BLaER1 treated with 17β-estradiol and CSF1 and Interleukin-3, amounts not matched to agents 10 nM and 100 nM (cell line): ENCODE data around the gene ASMT.

Experiments used
- H3K27ac ChIP-seq, 11 experiments: shearing (Covaris generic); formaldehyde crosslinking; 2 replicates each; pipeline ENCODE4 v1.8.1; 2022
- H3K27me3 ChIP-seq, 11 experiments: shearing (Covaris generic); formaldehyde crosslinking; 2 replicates each; pipeline ENCODE4 v1.8.1; 2022
- H3K36me3 ChIP-seq, 11 experiments: shearing (Covaris generic); formaldehyde crosslinking; 2 replicates each; pipeline ENCODE4 v1.8.1; 2022
- H3K4me1 ChIP-seq, 10 experiments: shearing (Covaris generic); formaldehyde crosslinking; 2 replicates each; pipeline ENCODE4 v1.8.1; 2022
- H3K4me2 ChIP-seq, 11 experiments: shearing (Covaris generic); formaldehyde crosslinking; 2 replicates each; pipeline ENCODE4 v1.8.1; 2022
- H3K4me3 ChIP-seq, 10 experiments: shearing (Covaris generic); formaldehyde crosslinking; 2 replicates each; pipeline ENCODE4 v1.8.1; 2022
- H3K9ac ChIP-seq, 11 experiments: shearing (Covaris generic); formaldehyde crosslinking; 2 replicates each; pipeline ENCODE4 v1.8.1; 2022
- H3K9me3 ChIP-seq, 11 experiments: shearing (Covaris generic); formaldehyde crosslinking; replicated peaks in 1 of 11; 2 replicates each; pipeline ENCODE4 v1.8.1; 2022
- H4K20me1 ChIP-seq, 11 experiments: shearing (Covaris generic); formaldehyde crosslinking; 2 replicates each; pipeline ENCODE4 v1.8.1; 2022
- Cebpa-rat ChIP-seq, 11 experiments: shearing (Covaris generic); IDR thresholded peaks; 2 replicates each; pipeline ENCODE4 v1.8.1; 2022

Gene ASMT

DNA sequence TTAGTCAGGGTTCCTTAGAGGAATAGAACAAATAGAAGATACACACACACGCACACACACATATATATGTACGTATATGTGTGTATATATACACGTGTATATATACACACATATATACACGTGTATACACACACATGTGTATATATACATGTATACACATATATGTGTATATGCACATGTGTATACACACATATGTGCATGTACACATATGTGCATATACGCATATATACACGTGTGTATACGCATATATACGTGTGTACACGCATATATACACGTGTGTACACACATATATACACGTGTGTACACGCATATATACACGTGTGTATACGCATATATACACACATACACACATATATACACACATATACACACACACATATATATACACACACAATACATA lies 41.5 kb downstream of the ASMT start:
- no peaks in the 10 kb centered on the region for H3K36me3 ChIP-seq
- peak overlapping the region in 1 of 11 experiments; percentile 77; a peak in 3 of 22 replicates for H3K27ac ChIP-seq
- H3K9me3 ChIP-seq: peaks cover 0 to 12% (median 0%) of the 10 kb centered on the region in 11 experiments; a peak in 3 of 22 replicates
- peaks cover 13 to 27% (median 20%) of the 10 kb centered on the region in 10 experiments for H3K4me1 ChIP-seq
- H3K4me3 ChIP-seq: no peak overlapping the region
- no peaks in the 10 kb centered on the region; a peak in 1 of 22 replicates for H4K20me1 ChIP-seq
- H3K27me3 ChIP-seq: no peaks in the 10 kb centered on the region
- H3K9ac ChIP-seq: no peak overlapping the region
- TF ChIP-seq Cebpa-rat (IDR thresholded peaks at IDR 0.05): no peak
- H3K4me2 ChIP-seq: no peak overlapping the region

GRCh38 chrX:1657367-1658070 lies 42.7 kb downstream of the ASMT start:
- peak overlapping the region in 8 of 11 experiments; percentile 6 to 77 (median 45); a peak in 12 of 22 replicates for H3K27ac ChIP-seq
- peak overlapping the region in 9 of 11 experiments; percentile 22 to 69 (median 51); a peak in 15 of 22 replicates for H3K9ac ChIP-seq
- peaks cover 19 to 35% (median 30%) of the 10 kb centered on the region in 10 experiments for H3K4me1 ChIP-seq
- H3K4me3 ChIP-seq: peak overlapping the region in 8 of 10 experiments; percentile 5 to 49 (median 24); a peak in 9 of 20 replicates
- TF ChIP-seq Cebpa-rat (IDR thresholded peaks at IDR 0.05): peak in 2 of 11 experiments; percentile 20 to 85; a peak in 2 of 22 replicates
- peaks cover 0 to 12% (median 0%) of the 10 kb centered on the region in 11 experiments; a peak in 3 of 22 replicates for H3K9me3 ChIP-seq
- peak overlapping the region; percentile 74 to 88 (median 84) for H3K4me2 ChIP-seq
- H4K20me1 ChIP-seq: no peaks in the 10 kb centered on the region; a peak in 1 of 22 replicates
- H3K36me3 ChIP-seq: no peaks in the 10 kb centered on the region
- no peaks in the 10 kb centered on the region for H3K27me3 ChIP-seq

DNA sequence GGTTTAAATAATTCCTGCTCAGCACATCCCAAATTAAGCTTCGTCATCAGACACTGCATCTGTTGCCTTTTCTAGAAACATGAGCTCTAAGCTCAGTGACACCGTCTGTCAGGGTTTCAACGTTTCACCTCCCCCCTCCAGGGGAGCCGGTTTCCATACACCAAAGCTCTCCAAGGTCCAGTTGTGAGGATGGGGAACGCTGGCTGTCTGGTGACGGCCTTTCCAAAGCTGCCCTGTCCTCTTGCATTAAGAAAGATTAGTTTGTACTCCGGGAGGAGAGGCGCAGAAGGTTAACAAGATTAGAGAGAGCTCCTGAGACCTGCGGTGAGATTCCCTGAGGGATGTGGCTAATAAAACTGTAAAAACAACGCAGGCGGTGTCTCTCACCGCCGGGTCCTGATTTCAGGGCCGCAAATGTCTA lies 43.2 kb downstream of the ASMT start:
- Histone ChIP-seq H3K4me3 (peak overlapping the region in 8 of 10 experiments; percentile 5 to 49 (median 24); a peak in 10 of 20 replicates), H3K27ac (peak overlapping the region in 8 of 11 experiments; percentile 6 to 77 (median 45); a peak in 12 of 22 replicates), H4K20me1 (no peaks in the 10 kb centered on the region; a peak in 1 of 22 replicates), H3K4me2 (peak overlapping the region; percentile 74 to 88 (median 84)), H3K36me3 (no peaks in the 10 kb centered on the region), H3K27me3 (no peaks in the 10 kb centered on the region), H3K9me3 (peaks cover 0 to 12% (median 0%) of the 10 kb centered on the region in 11 experiments; a peak in 3 of 22 replicates), H3K9ac (peak overlapping the region in 8 of 11 experiments; percentile 28 to 69 (median 52); a peak in 12 of 22 replicates), H3K4me1 (peaks cover 19 to 38% (median 31%) of the 10 kb centered on the region in 10 experiments)
- TF ChIP-seq Cebpa-rat (IDR thresholded peaks at IDR 0.05): no peak

DNA sequence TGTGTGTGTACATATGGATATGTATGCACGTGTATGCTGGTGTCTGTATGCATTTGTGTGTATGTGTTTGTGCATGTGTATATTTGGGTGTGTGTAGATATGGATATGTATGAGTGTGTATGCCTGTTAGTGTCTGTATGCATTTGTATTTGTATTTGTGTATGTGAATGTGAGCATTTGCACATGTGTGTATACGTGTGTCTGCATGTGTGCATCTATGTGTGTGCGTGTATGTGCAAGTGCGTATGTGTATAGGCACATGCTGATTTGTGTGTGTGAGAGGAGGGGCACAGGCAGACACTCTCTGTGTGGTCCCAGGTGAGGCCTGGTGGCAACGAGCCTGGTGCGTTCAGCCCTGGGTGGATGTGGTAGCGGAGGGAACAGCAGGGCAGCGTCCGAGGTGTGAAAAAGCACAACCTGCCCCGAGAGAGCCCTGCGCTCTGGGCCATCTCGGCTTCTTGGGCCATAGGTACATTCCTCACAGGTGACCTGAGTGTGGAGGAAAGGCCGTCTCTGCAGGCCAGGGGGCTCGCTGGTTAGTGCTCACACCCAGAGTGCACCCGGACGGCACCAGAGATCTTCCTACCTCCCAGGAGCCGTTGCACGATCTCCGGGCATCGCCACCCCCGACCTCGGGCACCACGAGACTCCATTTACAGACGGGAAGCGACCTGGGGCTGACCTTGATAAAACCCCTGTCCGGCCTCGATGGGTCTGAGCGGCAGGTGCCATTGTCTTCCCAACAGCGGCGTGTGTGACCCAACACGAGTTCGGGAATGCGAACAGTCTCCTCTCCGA lies 45.0 kb downstream of the ASMT start:
- TF ChIP-seq Cebpa-rat (IDR thresholded peaks at IDR 0.05): no peak
- Histone ChIP-seq H3K4me3 (no peak overlapping the region), H3K4me2 (no peak overlapping the region)

DNA sequence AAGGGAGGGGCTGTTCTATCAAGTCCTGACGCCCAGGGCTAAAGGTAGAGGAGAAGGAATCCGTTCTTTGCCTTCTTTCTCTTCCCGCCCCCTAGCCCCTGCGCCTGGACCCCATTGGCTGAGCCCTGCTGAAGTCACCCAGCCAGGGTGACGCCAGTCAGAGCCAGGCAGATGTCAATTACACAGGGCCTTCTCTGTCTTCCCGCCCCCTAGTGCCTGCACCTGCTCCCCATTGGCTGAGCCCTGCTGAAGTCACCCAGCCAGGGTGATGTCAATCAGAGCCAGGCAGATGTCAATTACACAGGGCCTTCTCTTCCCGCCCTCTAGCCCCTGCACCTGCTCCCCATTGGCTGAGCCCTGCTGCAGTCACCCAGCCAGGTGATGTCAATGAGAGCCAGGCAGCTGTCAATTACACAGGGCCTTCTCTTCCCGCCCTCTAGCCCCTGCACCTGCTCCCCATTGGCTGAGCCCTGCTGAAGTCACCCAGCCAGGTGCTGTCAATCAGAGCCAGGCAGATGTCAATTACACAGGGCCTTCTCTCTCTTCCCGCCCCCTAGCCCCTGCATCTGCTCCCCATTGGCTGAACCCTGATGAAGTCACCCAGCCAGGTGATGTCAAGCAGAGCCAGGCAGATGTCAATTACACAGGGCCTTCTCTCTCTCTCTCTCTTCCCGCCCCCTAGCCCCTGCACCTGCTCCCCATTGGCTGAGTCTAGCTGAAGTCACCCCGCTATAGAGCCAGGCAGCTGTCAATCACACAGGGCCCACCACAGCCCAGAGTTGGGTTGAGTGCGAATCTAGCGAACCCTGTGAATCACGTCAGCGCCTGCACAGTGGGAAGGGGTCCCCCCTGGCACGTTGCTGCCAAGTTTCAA lies 46.4 kb downstream of the ASMT start:
- peaks cover 19 to 42% (median 32%) of the 10 kb centered on the region in 10 experiments for H3K4me1 ChIP-seq
- peak overlapping the region; percentile 42 to 77 (median 62) for H3K4me2 ChIP-seq
- peak overlapping the region in 9 of 10 experiments; percentile 27 to 57 (median 47); a peak in 14 of 20 replicates for H3K4me3 ChIP-seq
- H4K20me1 ChIP-seq: no peaks in the 10 kb centered on the region; a peak in 1 of 22 replicates
- peak overlapping the region in 4 of 11 experiments; percentile 10 to 49 (median 26); a peak in 5 of 22 replicates for H3K9ac ChIP-seq
- peaks cover 0 to 3% (median 0%) of the 10 kb centered on the region in 11 experiments; a peak in 2 of 22 replicates for H3K9me3 ChIP-seq
- peak overlapping the region in 7 of 11 experiments; percentile 8 to 62 (median 42); a peak in 11 of 22 replicates for H3K27ac ChIP-seq
- no peaks in the 10 kb centered on the region; a peak in 1 of 22 replicates for H3K36me3 ChIP-seq
- no peak for TF ChIP-seq Cebpa-rat (IDR thresholded peaks at IDR 0.05)
- H3K27me3 ChIP-seq: no peaks in the 10 kb centered on the region

More for the DNA sequence above, 45.0 kb downstream of the ASMT start:
- Histone ChIP-seq H3K27ac (no peak overlapping the region), H3K36me3 (no peaks in the 10 kb centered on the region), H3K9ac (no peak overlapping the region), H3K9me3 (peaks cover 0 to 12% (median 0%) of the 10 kb centered on the region in 11 experiments; a peak in 3 of 22 replicates), H3K4me1 (peaks cover 19 to 42% (median 32%) of the 10 kb centered on the region in 10 experiments), H3K27me3 (no peaks in the 10 kb centered on the region), H4K20me1 (no peaks in the 10 kb centered on the region; a peak in 1 of 22 replicates)

- Histone ChIP-seq H3K4me2 (peak overlapping the region; percentile 42 to 77 (median 62)), H3K4me1 (peaks cover 19 to 40% (median 29%) of the 10 kb centered on the region in 10 experiments), H3K4me3 (peak overlapping the region in 9 of 10 experiments; percentile 27 to 57 (median 47); a peak in 14 of 20 replicates), H3K27me3 (no peaks in the 10 kb centered on the region), H3K9ac (peak overlapping the region in 4 of 11 experiments; percentile 10 to 49 (median 26); a peak in 5 of 22 replicates), H3K9me3 (peaks cover 0 to 4% (median 0%) of the 10 kb centered on the region in 11 experiments; a peak in 2 of 22 replicates), H3K27ac (peak overlapping the region in 7 of 11 experiments; percentile 8 to 62 (median 42); a peak in 11 of 22 replicates), H3K36me3 (no peaks in the 10 kb centered on the region; a peak in 1 of 22 replicates), H4K20me1 (no peaks in the 10 kb centered on the region; a peak in 1 of 22 replicates)
- TF ChIP-seq Cebpa-rat (IDR thresholded peaks at IDR 0.05): no peak
Measured at GRCh38 chrX:1661922-1662221, 47.0 kb downstream of the ASMT start.

- H3K27ac ChIP-seq: no peak overlapping the region
- TF ChIP-seq Cebpa-rat (IDR thresholded peaks at IDR 0.05): no peak
Measured at GRCh38 chrX:1667566-1667965, 52.7 kb downstream of the ASMT start.

GRCh38 chrX:1673337-1673736 lies 58.5 kb downstream of the ASMT start:
- H3K4me2 ChIP-seq: no peak overlapping the region
- TF ChIP-seq Cebpa-rat (IDR thresholded peaks at IDR 0.05): no peak
- H3K27me3 ChIP-seq: no peaks in the 10 kb centered on the region
- no peak overlapping the region for H3K9ac ChIP-seq
- H4K20me1 ChIP-seq: no peaks in the 10 kb centered on the region
- no peak overlapping the region for H3K27ac ChIP-seq
- no peaks in the 10 kb centered on the region for H3K36me3 ChIP-seq
- H3K4me1 ChIP-seq: no peaks in the 10 kb centered on the region
- H3K4me3 ChIP-seq: no peak overlapping the region
- no peaks in the 10 kb centered on the region for H3K9me3 ChIP-seq

More at GRCh38 chrX:1667566-1667965, 52.7 kb downstream of the ASMT start:
- Histone ChIP-seq H3K27me3 (no peaks in the 10 kb centered on the region), H3K4me1 (peaks cover 0 to 8% (median 2%) of the 10 kb centered on the region in 10 experiments; a peak in 3 of 20 replicates), H4K20me1 (no peaks in the 10 kb centered on the region), H3K36me3 (no peaks in the 10 kb centered on the region; a peak in 1 of 22 replicates), H3K4me2 (no peak overlapping the region), H3K4me3 (no peak overlapping the region), H3K9me3 (peaks cover 0 to 4% (median 0%) of the 10 kb centered on the region in 11 experiments; a peak in 2 of 22 replicates), H3K9ac (no peak overlapping the region)
